Hepatocyte (in vitro differentiated cells): ENCODE results near the gene CDH22.

Experiments used
- EZH2 ChIP-seq: fragments of 200-600 bp; sonication (generic); IDR thresholded peaks from 2 replicates; pipeline ENCODE4 v1.6.1; 2016; ENCODE audit warnings: antibody characterized with exemption, mild to moderate bottlenecking, borderline replicate concordance
- TF ChIP-seq, protein P1 (sequence below): fragments of 200-600 bp; sonication (generic); IDR thresholded peaks from 2 replicates; pipeline ENCODE4 v1.5.1; 2016; ENCODE audit warnings: antibody characterized with exemption, mild to moderate bottlenecking; ENCODE audit not compliant: poor library complexity

DNA sequence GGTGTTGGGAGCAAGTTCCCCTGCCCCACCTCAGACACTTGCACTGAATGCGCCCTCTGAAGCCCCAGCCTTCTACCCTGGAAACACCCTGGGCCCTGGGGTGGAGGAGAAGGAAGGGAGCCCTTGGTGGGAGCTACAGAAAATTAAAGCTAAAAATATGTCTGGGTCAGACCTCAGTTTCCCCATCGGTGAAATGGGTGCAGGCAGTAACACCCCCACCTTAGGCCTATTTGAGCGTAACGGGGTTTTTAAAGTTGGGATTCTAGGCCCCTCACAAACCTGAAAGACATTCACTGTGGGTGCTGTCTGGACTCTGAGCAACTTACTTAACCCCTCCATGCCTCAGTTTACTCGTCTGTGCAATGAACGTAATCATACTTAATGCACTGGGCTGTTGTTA is 19.3 kb upstream of the CDH22 start:
- TF ChIP-seq EZH2, result no peak
- TF ChIP-seq, protein P1, sequence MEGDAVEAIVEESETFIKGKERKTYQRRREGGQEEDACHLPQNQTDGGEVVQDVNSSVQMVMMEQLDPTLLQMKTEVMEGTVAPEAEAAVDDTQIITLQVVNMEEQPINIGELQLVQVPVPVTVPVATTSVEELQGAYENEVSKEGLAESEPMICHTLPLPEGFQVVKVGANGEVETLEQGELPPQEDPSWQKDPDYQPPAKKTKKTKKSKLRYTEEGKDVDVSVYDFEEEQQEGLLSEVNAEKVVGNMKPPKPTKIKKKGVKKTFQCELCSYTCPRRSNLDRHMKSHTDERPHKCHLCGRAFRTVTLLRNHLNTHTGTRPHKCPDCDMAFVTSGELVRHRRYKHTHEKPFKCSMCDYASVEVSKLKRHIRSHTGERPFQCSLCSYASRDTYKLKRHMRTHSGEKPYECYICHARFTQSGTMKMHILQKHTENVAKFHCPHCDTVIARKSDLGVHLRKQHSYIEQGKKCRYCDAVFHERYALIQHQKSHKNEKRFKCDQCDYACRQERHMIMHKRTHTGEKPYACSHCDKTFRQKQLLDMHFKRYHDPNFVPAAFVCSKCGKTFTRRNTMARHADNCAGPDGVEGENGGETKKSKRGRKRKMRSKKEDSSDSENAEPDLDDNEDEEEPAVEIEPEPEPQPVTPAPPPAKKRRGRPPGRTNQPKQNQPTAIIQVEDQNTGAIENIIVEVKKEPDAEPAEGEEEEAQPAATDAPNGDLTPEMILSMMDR, result no peak
